B cell (primary cell): ENCODE measurements around the gene MEX3B. TPM values are rescaled to one million over a fixed set of nuclear protein-coding genes. Genes with fewer than 3 reads are reported as not detected.
"Not testable (repeated sequence)": the region's sequence is repeated elsewhere in the genome, so short reads cannot be mapped to it uniquely, and the experiment has no call there.

Source experiments
- ATAC-seq: fragments of 200-7000 bp; cut with Tn5 transposase; one replicate; pipeline ENCODE4 v1.10.0; 2021; ENCODE audit warnings: low read depth, mild to moderate bottlenecking, moderate number of reproducible peaks, moderate library complexity
- CTCF ChIA-PET: fragments of 350-600 bp; sonication (Branson Sonifier 250); formaldehyde crosslinking; loops from one replicate; lab custom pipeline; 2021; ENCODE audit warnings: antibody characterized with exemption, inconsistent platforms; lab: Charles Lee
- POLR2A ChIA-PET: fragments of 350-600 bp; sonication (Branson Sonifier 250); formaldehyde crosslinking; loops from one replicate; lab custom pipeline; 2021; ENCODE audit warnings: antibody characterized with exemption; lab: Charles Lee
- DNase-seq: peaks from one replicate; pipeline ENCODE4 v3.0.0; 2013
- H2AFZ ChIP-seq: 2 replicates; pipeline ENCODE4 v1.6.1; 2012; ENCODE audit warnings: mild to moderate bottlenecking, low read depth, low read length; ENCODE audit not compliant: insufficient read depth, poor library complexity, severe bottlenecking
- H3K27ac ChIP-seq, 2 donors: 1 replicate in 1 of 2; 2 replicates in 1 of 2; pipeline ENCODE4 v1.5.1; 2012 to 2013; ENCODE audit warnings: low read length in 2 of 2, mild to moderate bottlenecking in 2 of 2, moderate library complexity in 1 of 2
- H3K27me3 ChIP-seq, 4 experiments: fragments of 200-600 bp in 1 of 4; sonication (generic) in 1 of 4; replicated peaks in 1 of 4; 1 replicate in 2 of 4; 2 replicates in 2 of 4; pipeline versions ENCODE4 v1.6.1 to v1.7.0; 2013 to 2016; ENCODE audit warnings: low read length in 3 of 4, mild to moderate bottlenecking in 2 of 4, mixed read lengths in 1 of 4, moderate library complexity in 1 of 4; ENCODE audit not compliant: insufficient read depth in 4 of 4, control insufficient read depth in 3 of 4; ENCODE audit errors: control extremely low read depth in 1 of 4
- H3K36me3 ChIP-seq, 2 experiments: replicated peaks in 1 of 2; 1 replicate in 1 of 2; 2 replicates in 1 of 2; pipeline versions ENCODE4 v1.6.1 to v1.7.1; 2013; ENCODE audit warnings: low read length in 1 of 2; ENCODE audit not compliant: insufficient read depth in 2 of 2, control insufficient read depth in 1 of 2; ENCODE audit errors: control extremely low read depth in 1 of 2, extremely low read depth in 1 of 2
- H3K4me1 ChIP-seq, 2 donors: fragments of 200-600 bp in 1 of 2; sonication (generic) in 1 of 2; 1 replicate in 1 of 2; 2 replicates in 1 of 2; pipeline versions ENCODE4 v1.5.1 to v1.6.1; 2013 to 2017; ENCODE audit warnings: low read length in 2 of 2; ENCODE audit not compliant: control insufficient read depth in 2 of 2, insufficient read depth in 2 of 2
- H3K4me2 ChIP-seq: replicated peaks from 2 replicates; pipeline ENCODE3; 2012; ENCODE audit warnings: mild to moderate bottlenecking, low read depth, low read length; ENCODE audit not compliant: poor library complexity, severe bottlenecking
- H3K4me3 ChIP-seq, 5 experiments: fragments of 200-600 bp in 1 of 5; sonication (generic) in 1 of 5; 1 replicate in 3 of 5; 2 replicates in 2 of 5; pipeline versions ENCODE4 v1.5.1 to v1.7.0; 2011 to 2016; ENCODE audit warnings: low read length in 4 of 5, mild to moderate bottlenecking in 4 of 5, low read depth in 2 of 5, control low read depth in 1 of 5, moderate library complexity in 1 of 5; ENCODE audit not compliant: insufficient read depth in 1 of 5; ENCODE audit errors: control extremely low read depth in 1 of 5, extremely low read depth in 1 of 5
- H3K79me2 ChIP-seq: fragments of 200-600 bp; sonication (generic); one replicate; pipeline ENCODE4 v1.6.0; 2016; ENCODE audit warnings: low read length; ENCODE audit not compliant: control insufficient read depth, insufficient read depth
- H3K9ac ChIP-seq: fragments of 200-600 bp; sonication (generic); 2 replicates; pipeline ENCODE4 v1.6.1; 2017; ENCODE audit warnings: mild to moderate bottlenecking, low read length, moderate library complexity
- H3K9me3 ChIP-seq, 3 donors: one replicate each; pipeline versions ENCODE4 v1.6.1 to v1.7.1; 2013; ENCODE audit warnings: low read length in 2 of 3; ENCODE audit not compliant: control insufficient read depth in 2 of 3, insufficient read depth in 1 of 3; ENCODE audit errors: control extremely low read depth in 1 of 3
- H4K20me1 ChIP-seq: 2 replicates; pipeline ENCODE4 v1.6.0; 2012; ENCODE audit warnings: mild to moderate bottlenecking, low read length; ENCODE audit not compliant: insufficient read depth, control insufficient read depth, poor library complexity, severe bottlenecking
- H3K27ac Mint-ChIP-seq: one replicate; pipeline ENCODE4 v1.8.0; 2021; ENCODE audit warnings: mixed read lengths
- H3K27me3 Mint-ChIP-seq: one replicate; pipeline ENCODE4 v1.8.0; 2021; ENCODE audit warnings: mixed read lengths
- H3K4me1 Mint-ChIP-seq: one replicate; pipeline ENCODE4 v1.8.0; 2021; ENCODE audit warnings: mixed read lengths
- H3K4me3 Mint-ChIP-seq: one replicate; pipeline ENCODE4 v1.8.0; 2021; ENCODE audit warnings: mixed read lengths
- H3K9me3 Mint-ChIP-seq: one replicate; pipeline ENCODE4 v1.8.0; 2022; ENCODE audit warnings: mixed read lengths; ENCODE audit not compliant: insufficient read depth
- CTCF ChIP-seq: fragments of 200-600 bp; IDR thresholded peaks from one replicate; pipeline ENCODE4 v1.8.0; 2022; ENCODE audit warnings: antibody characterized with exemption, mild to moderate bottlenecking
- EZH2 ChIP-seq: IDR thresholded peaks from 2 replicates; pipeline ENCODE4 v1.6.1; 2012; ENCODE audit warnings: borderline replicate concordance, low read depth, mild to moderate bottlenecking, moderate library complexity, low read length; ENCODE audit not compliant: insufficient read depth, poor library complexity, severe bottlenecking
- WGBS: methylation state at CpG from one replicate; pipeline ENCODE4 v1.1.5; 2013; ENCODE audit warnings: missing lambda C conversion rate; ENCODE audit not compliant: insufficient coverage; 5-methylcytosine and 5-hydroxymethylcytosine counted together
- intact Hi-C: fragments of 100-400 bp; cut with micrococcal nuclease; formaldehyde crosslinking; loops from one replicate; pipeline ENCODE4 v1.10.0; 2022
- polyA plus RNA-seq: library from polyadenylated mRNA; depleted of rRNA; stranded (reverse); fragments of >200 nt; gene quantifications from 2 replicates; pipeline ENCODE4 v1.2.3, GENCODE V29; 2012
- total RNA-seq, 2 donors: library from RNA; stranded (reverse); fragments of 120-200 nt in 1 of 2; gene quantifications; 1 replicate in 1 of 2; 2 replicates in 1 of 2; pipeline versions ENCODE4 v1.2.3 to v1.2.4, GENCODE V29; 2013 to 2022

Gene MEX3B
- total and polyA plus RNA-seq, 2 donors (not counting 1 experiment from before 2014, with no cell fraction given), result 0.40 to 0.59 TPM

DNA sequence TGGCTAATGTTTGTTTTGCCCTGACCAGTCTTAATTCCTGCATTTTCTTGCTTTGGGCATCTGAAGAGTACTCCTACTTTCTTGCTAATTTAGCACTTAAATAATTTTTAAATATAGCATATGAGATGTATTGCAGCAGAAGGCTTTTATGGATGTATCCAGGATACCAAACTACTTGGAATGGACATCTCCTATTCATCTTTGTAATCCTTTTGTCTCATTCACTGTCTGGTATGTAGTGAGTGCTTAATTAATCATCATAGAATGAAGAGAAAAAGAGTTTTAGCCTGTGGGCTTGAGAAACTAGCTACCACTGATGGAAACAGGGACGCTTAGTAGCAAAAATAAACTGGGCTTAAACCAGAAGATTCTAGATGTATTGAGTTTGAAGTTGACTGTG lies 40.6 kb downstream of the MEX3B start:
- Histone ChIP-seq H3K27me3 (no peaks in the 10 kb centered on the region), H3K9me3 (peaks cover 0 to 3% (median 1%) of the 10 kb centered on the region in 3 donors), H3K27ac (no peak overlapping the region), H3K4me1 (no peaks in the 10 kb centered on the region), H2AFZ (no peak overlapping the region), H3K4me2 (no peak overlapping the region), H4K20me1 (no peaks in the 10 kb centered on the region), H3K9ac (no peak overlapping the region), H3K79me2 (no peaks in the 10 kb centered on the region), H3K36me3 (no peaks in the 10 kb centered on the region), H3K4me3 (no peak overlapping the region)
- no peak for ATAC-seq
- no peak overlapping the region for H3K4me3 Mint-ChIP-seq
- no peak for DNase-seq
- no peak overlapping the region for H3K27ac Mint-ChIP-seq
- CTCF ChIA-PET, result no interaction called here
- no peaks in the 10 kb centered on the region for H3K9me3 Mint-ChIP-seq
- TF ChIP-seq CTCF (no peak), EZH2 (no peak)
- POLR2A ChIA-PET, result no interaction called here
- no peaks in the 10 kb centered on the region for H3K4me1 Mint-ChIP-seq
- no CpG with 5 or more reads among the region's 1 CpG for WGBS
- intact Hi-C loops, result no loop called here
- H3K27me3 Mint-ChIP-seq, result peaks cover 6% of the 10 kb centered on the region

GRCh38 chr15:82003916-82004315 lies 41.9 kb downstream of the MEX3B start:
- H2AFZ ChIP-seq, result no peak overlapping the region
- 80% methylated on average over 2 of the region's 3 CpGs for WGBS
- no peaks in the 10 kb centered on the region for H3K36me3 ChIP-seq
- no peaks in the 10 kb centered on the region for H4K20me1 ChIP-seq
- no peaks in the 10 kb centered on the region for H3K79me2 ChIP-seq
- ChIA-PET POLR2A (no interaction called here), CTCF (no interaction called here)
- H3K4me1 ChIP-seq, result no peaks in the 10 kb centered on the region
- Mint-ChIP-seq H3K4me1 (no peaks in the 10 kb centered on the region), H3K27me3 (peaks cover 3% of the 10 kb centered on the region), H3K27ac (no peak overlapping the region), H3K9me3 (no peaks in the 10 kb centered on the region), H3K4me3 (no peak overlapping the region)
- no peak overlapping the region for H3K9ac ChIP-seq
- no peak for TF ChIP-seq CTCF
- TF ChIP-seq EZH2, result no peak
- intact Hi-C loops, result no loop called here
- no peak overlapping the region for H3K4me3 ChIP-seq
- peaks cover 0 to 3% (median 1%) of the 10 kb centered on the region in 3 donors for H3K9me3 ChIP-seq
- no peak for DNase-seq
- no peak for ATAC-seq
- no peak overlapping the region for H3K4me2 ChIP-seq
- no peak overlapping the region for H3K27ac ChIP-seq
- H3K27me3 ChIP-seq, result no peaks in the 10 kb centered on the region

DNA sequence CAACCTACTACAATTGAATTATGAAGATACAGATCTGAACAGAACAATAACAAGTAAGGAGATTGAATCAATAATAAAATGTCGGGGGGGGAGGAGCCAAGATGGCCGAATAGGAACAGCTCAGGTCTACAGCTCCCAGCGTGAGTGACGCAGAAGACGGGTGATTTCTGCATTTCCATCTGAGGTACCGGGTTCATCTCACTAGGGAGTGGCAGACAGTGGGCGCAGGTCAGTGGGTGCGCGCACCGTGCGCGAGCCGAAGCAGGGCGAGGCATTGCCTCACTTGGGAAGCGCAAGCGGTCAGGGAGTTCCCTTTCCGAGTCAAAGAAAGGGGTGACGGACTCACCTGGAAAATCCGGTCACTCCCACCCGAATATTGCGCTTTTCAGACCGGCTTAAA lies 50.7 kb downstream of the MEX3B start:
- WGBS, result 95% methylated on average over 17 of the region's 22 CpGs
- H4K20me1 ChIP-seq, H3K4me1 ChIP-seq, POLR2A ChIA-PET, intact Hi-C loops, H2AFZ ChIP-seq, ATAC-seq, H3K79me2 ChIP-seq, DNase-seq, H3K9me3 Mint-ChIP-seq, H3K27ac Mint-ChIP-seq, H3K4me3 Mint-ChIP-seq, H3K36me3 ChIP-seq, H3K4me1 Mint-ChIP-seq, H3K4me2 ChIP-seq, H3K27ac ChIP-seq, CTCF ChIA-PET, H3K27me3 ChIP-seq, H3K9ac ChIP-seq: not testable (repeated sequence)
- peaks cover 14% of the 10 kb centered on the region for H3K27me3 Mint-ChIP-seq
- Histone ChIP-seq H3K9me3 (peaks cover 1 to 13% (median 7%) of the 10 kb centered on the region in 3 donors), H3K4me3 (peak overlapping the region in 1 of 5 experiments; percentile 12)
